VCaP (cell line): ENCODE measurements around the gene TECPR2.

ENCODE experiments used
- H3K27ac ChIP-seq: fragments of 450-650 bp; 2 replicates; pipeline ENCODE4 v1.5.1; 2017
- TF ChIP-seq, protein P1 (sequence below): fragments of 450-650 bp; conservative IDR thresholded peaks from 2 replicates; pipeline ENCODE4 v1.5.1; 2017; ENCODE audit warnings: mild to moderate bottlenecking, moderate library complexity

TECPR2 gene

DNA sequence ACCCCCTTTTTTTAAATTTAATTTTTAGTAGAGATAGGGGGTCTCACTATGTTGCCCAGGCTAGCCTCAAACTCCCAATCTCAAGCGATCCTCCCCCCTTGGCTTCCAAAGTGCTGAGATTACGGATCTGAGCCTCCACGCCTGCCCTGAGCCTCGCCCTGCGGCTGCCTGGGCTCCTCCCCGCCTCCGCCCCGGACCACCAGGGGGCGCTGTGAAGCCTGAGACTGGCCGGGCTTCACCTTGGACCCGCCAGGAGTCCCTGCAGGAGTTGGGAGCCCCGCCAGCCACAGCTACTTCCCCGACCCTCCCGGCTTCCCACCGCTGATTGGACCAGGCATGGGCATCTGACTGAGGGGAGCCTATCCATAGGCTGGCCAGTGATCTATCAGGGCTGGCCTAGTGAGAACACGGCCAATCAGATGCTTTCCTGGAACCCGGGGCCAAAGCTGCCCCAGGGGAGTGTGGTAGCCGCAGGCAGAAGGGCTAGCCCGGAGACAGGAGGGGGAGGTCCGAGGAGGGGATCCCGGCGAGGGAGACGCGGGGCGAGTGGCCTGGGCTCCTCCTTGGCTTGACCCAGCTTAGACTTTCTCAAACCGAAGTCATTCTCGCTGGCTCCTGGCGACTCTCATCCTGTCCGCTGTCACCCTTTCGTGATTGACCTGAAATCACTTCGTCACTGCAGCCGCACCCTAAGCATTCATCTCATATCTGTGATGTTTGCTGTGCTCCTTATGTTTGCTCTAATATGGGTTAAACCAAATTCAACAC, 161.9 kb downstream of the TECPR2 start:
- H3K27ac ChIP-seq: peak overlapping the region; percentile 80

DNA sequence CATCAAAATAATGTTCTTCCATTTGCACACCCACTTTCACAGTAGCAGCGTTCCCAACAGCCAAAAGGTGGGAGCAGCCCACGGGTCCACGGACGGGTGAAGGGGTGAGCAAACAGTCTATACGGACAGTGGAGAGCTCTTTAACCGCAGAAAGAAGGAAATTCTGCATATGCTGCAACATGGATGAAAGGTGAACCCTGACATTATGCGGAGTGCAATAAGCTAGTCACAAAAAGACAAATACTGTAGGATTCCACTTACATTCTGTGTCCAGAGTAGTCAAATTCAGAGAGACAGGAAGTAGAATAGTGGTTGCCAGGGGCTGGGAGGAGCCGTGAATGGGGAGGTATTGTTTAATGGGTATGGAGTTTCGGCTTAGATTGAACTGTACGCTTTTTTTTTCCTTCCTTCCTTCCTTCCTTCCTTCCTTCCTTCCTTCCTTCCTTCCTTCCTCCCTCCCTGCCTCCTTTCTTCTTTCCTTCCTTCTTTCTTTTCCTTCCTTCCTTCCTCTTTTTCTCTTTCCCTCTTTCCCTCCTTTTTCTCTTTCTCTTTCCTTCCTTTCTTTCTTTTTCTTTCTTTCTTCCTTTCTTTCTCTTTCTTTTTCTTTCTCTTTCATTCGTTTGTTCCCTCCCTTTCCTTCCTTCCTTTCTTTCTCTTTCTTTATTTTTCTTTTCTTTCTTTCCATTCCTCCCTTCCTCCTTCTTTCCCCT, 162.6 kb downstream of the TECPR2 start:
- peak overlapping the region; percentile 80 for H3K27ac ChIP-seq

More for the DNA sequence above, 161.9 kb downstream of the TECPR2 start:
- TF ChIP-seq, protein P1, sequence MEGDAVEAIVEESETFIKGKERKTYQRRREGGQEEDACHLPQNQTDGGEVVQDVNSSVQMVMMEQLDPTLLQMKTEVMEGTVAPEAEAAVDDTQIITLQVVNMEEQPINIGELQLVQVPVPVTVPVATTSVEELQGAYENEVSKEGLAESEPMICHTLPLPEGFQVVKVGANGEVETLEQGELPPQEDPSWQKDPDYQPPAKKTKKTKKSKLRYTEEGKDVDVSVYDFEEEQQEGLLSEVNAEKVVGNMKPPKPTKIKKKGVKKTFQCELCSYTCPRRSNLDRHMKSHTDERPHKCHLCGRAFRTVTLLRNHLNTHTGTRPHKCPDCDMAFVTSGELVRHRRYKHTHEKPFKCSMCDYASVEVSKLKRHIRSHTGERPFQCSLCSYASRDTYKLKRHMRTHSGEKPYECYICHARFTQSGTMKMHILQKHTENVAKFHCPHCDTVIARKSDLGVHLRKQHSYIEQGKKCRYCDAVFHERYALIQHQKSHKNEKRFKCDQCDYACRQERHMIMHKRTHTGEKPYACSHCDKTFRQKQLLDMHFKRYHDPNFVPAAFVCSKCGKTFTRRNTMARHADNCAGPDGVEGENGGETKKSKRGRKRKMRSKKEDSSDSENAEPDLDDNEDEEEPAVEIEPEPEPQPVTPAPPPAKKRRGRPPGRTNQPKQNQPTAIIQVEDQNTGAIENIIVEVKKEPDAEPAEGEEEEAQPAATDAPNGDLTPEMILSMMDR: peak; percentile 98

DNA sequence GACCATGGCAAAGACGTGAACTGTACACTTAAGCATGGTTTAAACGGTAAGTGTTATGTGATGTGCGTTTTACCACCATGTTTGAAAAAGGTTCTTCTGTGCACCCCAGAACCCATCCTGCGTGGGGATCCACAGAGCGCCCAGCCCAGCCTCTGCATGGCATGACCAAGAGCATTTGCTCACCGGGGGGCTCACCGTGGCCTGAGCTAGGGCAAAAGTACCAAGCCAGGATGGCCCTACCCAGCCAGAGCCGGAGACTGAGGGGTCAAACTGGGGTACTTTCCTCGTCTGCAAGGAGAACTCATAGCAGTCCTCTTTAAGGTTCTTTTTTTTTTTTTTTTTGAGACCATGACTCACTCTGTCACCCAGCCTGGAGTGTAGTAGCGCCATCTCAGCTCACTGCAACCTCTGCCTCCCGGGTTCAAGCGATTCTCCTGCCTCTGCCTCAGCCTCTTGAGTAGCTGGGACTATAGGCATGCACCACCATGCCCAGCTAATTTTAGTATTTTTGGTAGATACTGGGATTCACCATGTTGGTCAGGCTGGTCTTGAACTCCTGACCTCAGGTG, 163.3 kb downstream of the TECPR2 start:
- H3K27ac ChIP-seq: peak overlapping the region; percentile 80
- TF ChIP-seq, protein P1: no peak

More for the DNA sequence above, 162.6 kb downstream of the TECPR2 start:
- TF ChIP-seq, protein P1: no peak

DNA sequence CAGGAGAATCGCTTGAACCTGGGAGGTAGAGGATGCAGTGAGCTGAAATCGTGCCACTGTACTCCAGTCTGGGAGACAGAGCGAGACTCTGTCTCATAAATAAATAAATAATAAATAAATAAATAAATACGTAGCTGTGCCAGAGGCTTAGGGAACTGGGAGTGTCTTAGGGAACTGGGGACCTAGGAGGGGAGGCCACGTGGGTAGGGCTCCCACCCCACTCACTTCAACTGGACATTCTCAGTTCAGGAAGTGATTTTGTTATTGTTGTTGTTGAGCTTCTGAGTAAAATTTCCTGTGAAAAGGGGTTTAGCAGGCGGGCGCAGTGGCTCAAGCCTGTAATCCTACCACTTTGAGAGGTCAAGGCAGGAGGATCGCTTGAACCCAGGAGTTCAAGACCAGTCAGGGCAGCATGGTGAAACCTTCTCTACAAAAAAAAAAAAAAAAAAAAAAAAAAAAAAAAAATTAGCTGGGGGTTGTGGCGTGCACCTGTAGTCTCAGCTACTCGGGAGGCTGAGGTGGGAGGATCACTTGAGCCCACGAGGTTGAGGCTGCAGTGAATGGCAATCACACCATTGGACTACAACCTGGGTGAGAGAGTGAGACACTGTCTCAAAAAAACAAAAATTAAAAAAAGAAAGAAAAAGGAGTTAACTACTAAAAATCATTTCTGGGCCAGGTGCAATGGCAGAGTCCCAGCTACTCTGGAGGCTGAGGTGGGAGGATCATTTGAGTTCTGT, 165.9 kb downstream of the TECPR2 start:
- no peak overlapping the region for H3K27ac ChIP-seq
- TF ChIP-seq, protein P1: no peak

DNA sequence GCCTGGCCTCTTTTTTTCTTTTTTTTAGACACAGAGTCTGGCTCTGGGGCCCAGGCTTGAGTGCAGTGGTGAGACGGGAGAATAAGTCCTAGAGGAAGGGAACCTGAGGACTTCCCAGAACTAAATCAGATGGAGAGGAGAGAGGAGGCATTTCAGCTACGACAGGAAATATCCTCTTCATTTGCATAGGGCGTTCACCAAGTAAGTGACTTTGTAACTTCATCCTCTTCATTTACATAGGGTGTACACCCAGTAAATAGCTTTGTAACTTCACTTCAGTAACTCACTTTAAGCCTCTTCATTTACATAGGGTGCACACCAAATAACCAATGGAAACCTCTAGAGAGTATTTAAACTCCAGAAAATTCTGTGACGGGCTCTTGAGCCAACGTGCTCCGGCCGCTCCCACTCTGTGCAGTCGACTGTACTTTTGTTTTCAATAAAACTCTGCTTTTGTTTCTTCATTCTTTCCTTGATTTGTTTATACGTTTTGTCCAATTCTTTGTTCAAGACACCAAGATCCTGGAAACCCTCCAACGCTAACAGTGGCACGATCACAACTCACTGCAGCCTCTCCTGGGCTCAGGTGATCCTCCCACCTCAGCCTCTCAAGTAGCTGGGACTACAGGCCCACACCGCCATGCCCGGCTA, 168.2 kb downstream of the TECPR2 start:
- H3K27ac ChIP-seq: no peak overlapping the region
- TF ChIP-seq, protein P1: no peak

DNA sequence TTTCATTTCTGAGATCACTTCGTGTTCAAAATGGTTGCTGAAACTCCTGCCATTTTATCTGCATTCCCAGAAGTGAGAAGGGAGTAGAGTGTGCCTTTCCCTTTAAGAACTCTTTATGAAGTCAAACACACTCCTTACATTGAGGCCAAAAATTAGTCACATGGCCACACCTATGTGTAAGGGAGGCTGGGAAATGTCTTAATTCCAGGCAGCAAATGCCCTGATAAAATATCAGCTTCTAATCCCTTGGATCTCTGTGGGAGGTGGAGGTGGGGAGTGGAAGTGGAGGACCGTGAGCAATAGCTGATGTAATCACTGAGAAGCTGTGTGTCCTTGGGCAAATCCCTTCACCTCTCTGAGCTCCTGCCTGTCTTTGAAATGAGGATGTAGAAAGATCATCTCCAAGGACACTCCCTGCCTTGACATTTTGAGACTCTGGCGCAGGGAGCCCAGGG, 169.5 kb downstream of the TECPR2 start:
- TF ChIP-seq, protein P1: no peak
- H3K27ac ChIP-seq: no peak overlapping the region
